Hepatic stellate cell (primary cell): ENCODE measurements around the gene NOX4.
"Not testable (repeated sequence)": the region's sequence is repeated elsewhere in the genome, so short reads cannot be mapped to it uniquely, and the experiment has no call there.

ENCODE experiments used
- DNase-seq: peaks from one replicate; pipeline ENCODE4 v3.0.0; 2011; ENCODE audit warnings: low spot score

Gene NOX4

GRCh38 chr11:89458716-89459115, 32.5 kb downstream of the NOX4 start:
- no peak for DNase-seq

DNA sequence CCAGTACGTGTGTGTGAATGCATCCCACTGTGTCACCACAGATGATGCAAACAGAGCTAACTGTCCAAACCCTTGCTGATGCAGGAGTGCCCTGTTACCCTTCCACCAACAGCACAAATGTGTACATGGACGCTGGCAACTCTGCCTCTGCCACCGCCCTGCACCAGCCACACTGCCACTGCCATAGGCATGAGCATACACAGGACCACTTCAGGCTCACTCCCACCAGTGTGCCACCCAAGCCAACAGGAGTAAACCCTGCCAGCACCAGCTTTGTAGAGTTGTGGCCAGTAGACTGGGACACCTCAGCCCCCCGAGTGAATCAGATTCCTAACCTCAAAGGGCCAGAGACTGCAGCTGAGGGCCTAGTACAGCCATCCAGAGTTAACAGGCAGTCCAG, 34.0 kb downstream of the NOX4 start:
- DNase-seq, result no peak

GRCh38 chr11:89456681-89457080, 34.5 kb downstream of the NOX4 start:
- DNase-seq, result no peak

- DNase-seq, result no peak
Observed at GRCh38 chr11:89452780-89453179, 38.4 kb downstream of the NOX4 start.

DNA sequence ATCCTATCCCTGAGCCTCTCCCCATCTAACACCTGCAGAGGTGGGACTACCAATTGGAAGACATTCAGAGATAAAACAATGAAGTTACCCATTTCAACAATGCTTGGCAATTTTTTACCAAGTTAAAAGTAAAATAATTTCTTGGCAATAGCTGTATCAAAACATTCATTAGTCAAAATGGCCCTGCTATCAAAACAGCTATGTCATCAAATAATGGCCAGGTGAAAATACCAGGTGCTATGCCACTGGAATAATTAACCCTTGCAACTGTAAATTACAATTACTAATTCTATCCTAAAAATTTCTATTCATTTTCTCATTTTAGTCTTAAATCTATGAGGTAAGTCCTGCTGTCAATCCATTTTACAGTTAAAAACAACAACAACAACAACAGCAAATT, 43.3 kb downstream of the NOX4 start:
- no peak for DNase-seq

- DNase-seq, result no peak
Observed at GRCh38 chr11:89443361-89444322, 47.5 kb downstream of the NOX4 start.

DNA sequence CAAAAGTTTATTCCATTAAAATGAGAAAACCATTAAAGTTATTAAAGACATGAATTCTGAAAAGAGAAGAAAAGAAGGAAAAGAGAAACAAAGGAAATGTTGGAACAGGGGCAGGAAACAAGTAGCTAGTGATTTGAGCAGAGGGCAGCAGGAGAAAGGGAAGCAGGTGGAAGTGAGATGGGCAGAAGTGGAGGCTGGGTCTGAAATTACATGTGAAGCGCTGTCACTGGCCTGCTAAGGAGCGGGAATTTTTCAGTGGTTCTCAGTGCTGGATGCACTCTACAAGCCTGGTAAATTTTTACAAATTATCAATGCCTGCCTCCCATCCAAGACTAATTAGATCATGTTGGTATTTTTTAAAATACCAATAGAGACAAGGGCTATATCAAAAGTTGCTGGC, 48.4 kb downstream of the NOX4 start:
- DNase-seq, result no peak

- no peak for DNase-seq
Observed at GRCh38 chr11:89441606-89442005, 49.6 kb downstream of the NOX4 start.

- no peak for DNase-seq
Observed at GRCh38 chr11:89437317-89437716, 53.9 kb downstream of the NOX4 start.

DNA sequence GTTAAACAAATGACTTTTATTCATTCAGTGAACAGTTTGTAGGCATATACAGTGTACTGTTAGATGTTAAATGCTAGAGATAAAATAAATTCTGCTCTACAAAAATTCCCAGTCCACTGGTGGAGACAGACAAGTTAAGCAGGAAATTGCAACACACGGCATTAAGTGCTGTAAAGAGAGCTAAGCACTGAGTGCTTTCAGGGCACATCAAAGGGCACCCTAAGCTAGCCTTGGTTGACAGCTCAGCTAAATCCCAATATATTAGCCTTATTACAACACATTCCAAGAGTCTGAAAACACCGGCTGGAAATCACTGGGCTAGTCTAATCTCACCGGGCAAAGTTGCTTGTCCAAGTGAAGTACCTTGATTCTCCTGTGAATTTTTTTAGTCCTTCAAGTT, 55.1 kb downstream of the NOX4 start:
- no peak for DNase-seq

GRCh38 chr11:89433278-89433677, 57.9 kb downstream of the NOX4 start:
- no peak for DNase-seq

DNA sequence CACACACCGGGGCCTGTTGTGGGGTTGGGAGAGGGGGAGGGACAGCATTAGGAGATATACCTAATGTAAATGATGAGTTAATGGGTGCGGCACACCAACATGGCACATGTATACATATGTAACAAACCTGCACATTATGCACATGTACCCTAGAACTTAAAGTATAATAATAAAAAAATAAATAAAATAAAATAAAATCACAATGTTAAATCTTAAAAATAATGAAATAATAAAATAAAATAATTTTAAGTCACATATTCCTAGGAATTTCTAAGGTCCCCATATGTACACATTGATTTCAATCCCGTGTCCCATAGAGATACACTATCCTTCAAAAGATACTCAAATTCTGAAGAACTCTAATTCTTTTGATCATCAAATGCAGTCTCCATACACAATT, 59.0 kb downstream of the NOX4 start:
- not testable (repeated sequence) for DNase-seq

- not testable (repeated sequence) for DNase-seq
Observed at GRCh38 chr11:89426501-89426900, 64.7 kb downstream of the NOX4 start.

DNA sequence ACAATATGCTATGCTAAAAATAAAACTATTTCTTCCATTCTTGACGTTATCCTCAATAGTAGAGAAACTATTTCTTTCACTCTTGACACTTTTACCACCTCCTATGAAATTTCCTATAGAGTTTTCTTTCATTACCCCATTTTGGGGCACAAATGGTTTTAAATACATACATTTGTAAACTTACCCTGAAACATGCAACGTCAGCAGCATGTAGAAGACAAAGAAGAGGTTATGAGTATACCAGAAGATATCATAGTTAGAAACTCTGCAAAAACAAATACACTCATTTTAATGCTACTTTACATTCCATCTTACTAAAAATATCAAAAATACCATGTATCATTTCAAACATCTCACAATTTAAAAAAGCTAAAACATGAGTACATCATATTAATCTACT, 69.5 kb downstream of the NOX4 start:
- no peak for DNase-seq

- no peak for DNase-seq
Observed at GRCh38 chr11:89420981-89421380, 70.2 kb downstream of the NOX4 start.

DNA sequence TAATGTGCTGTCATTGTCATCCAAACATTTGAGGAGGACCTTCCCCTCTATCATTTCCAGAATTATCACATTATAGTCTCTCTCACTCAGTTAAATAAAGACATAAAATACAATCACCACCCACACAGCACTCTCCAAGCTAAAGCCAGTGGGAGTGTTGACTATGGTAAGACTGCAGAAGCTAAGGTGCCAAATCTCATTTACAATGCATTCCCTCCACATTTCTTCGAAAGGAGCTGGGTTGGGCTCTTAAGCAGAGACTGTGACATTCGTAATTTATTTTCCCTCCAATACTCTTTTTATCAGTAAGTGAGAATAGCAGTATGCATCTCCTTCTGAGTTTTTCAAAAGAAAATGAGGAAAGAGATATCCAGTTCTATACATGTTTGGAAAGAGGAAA, 74.2 kb downstream of the NOX4 start:
- no peak for DNase-seq

DNA sequence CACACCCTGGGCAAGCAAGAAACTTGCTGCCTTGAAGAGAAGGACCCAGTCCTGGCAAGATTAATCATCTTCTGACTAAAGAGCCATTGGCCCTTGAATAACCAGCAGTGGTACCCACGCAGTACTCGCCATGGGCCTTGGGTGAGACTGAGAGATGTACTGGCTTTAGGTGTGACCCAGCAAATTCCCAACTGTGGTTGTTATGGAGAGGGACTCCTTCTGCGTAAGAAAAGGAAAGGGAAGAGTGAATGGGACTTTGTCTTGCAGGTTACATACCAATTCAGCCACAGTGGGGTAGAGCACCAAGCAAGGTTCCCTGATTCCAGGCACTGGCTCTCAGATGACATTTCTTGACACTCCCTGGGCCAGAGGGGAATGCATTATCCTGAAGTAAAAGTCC, 80.1 kb downstream of the NOX4 start:
- DNase-seq, result not testable (repeated sequence)

- not testable (repeated sequence) for DNase-seq
Observed at GRCh38 chr11:89410666-89411065, 80.5 kb downstream of the NOX4 start.

DNA sequence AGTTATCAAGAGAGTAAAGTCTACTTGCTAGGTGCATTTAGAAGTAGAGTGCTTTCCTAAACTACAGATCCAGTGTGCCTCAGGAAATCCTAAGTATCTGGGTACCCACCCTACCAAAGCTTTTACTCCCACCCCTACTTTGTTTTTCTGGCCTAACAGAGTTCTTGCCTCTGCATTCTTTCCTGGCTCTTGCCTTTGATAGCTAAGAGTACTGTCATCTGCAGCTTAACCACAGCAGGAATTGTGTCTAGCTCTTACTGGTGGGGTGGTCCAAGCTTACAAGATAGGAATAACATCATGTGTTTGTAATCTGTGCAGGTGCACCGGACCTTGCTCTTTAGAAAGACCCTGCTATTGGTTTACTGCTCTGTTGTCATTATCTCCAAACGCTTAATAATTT, 82.7 kb downstream of the NOX4 start:
- DNase-seq, result not testable (repeated sequence)

DNA sequence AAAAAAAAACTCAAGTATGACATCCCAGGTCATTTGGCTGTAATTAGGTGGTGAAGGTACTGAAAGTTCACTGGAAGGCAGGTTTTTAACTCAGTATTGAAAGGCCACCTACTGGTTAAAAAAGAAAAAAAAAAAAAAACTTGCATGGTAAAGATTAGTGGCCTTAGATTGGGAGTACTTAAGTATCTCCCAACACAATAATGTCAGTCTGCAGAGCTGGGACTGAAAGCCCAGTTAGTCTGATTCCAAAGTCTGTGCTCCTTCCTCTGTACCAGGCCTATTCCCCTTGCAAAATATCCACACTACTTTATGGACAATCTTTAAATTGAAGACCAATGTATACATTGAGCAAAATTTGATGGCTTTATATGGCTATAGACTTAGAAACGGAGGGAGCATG, 85.5 kb downstream of the NOX4 start:
- no peak for DNase-seq

- DNase-seq, result not testable (repeated sequence)
Observed at GRCh38 chr11:89391654-89392053, 99.5 kb downstream of the NOX4 start.

DNA sequence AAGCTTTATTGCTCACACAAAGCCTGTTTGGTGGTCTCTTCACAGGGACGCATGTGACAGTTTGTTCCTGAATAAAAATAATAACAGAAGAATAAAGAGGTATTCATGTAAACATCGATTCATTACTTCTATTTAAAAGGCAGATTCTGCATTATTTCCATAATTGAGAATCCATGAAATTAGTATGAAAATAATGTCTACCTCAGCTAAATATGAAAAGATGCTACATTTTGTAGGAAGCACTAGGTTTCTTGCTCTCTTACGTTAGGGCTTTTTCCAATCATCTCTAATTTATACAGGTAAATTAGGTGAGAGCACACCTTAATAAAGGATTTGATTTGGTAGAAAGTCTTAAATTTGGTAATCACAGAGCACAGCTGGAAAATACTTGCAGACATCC, 103.7 kb downstream of the NOX4 start:
- not testable (repeated sequence) for DNase-seq

- DNase-seq, result not testable (repeated sequence)
Observed at GRCh38 chr11:89382986-89383385, 108.2 kb downstream of the NOX4 start.

- peak; percentile 23 for DNase-seq
Observed at GRCh38 chr11:89381094-89381493, 110.1 kb downstream of the NOX4 start.
